Neural progenitor cell (in vitro differentiated cells): ENCODE measurements around the gene SGO2. TPM values are rescaled to one million over a fixed set of nuclear protein-coding genes. Genes with fewer than 3 reads are reported as not detected.
A peak's percentile ranks its signal among the peaks of the same experiment; 100 is the strongest.

ENCODE experiments used
- DNase-seq: peaks from one replicate; pipeline ENCODE4 v3.0.0-alpha.2; 2016; ENCODE audit warnings: low spot score
- H2AFZ ChIP-seq: fragments of 200-600 bp; sonication (generic); replicated peaks from 2 replicates; pipeline ENCODE4 v1.6.1; 2016; ENCODE audit warnings: antibody characterized with exemption
- H3F3A ChIP-seq: fragments of 200-600 bp; sonication (generic); 2 replicates; pipeline ENCODE4 v1.6.1; 2016; ENCODE audit warnings: antibody characterized with exemption, low read depth
- H3K27ac ChIP-seq: fragments of 200-600 bp; sonication (generic); 2 replicates; pipeline ENCODE4 v1.5.1; 2016; ENCODE audit warnings: mild to moderate bottlenecking
- H3K27me3 ChIP-seq: fragments of 200-600 bp; sonication (generic); 2 replicates; pipeline ENCODE4 v1.6.1; 2016; ENCODE audit warnings: mild to moderate bottlenecking, moderate library complexity
- H3K36me3 ChIP-seq: fragments of 200-600 bp; sonication (generic); 2 replicates; pipeline ENCODE4 v1.5.1; 2016
- H3K4me1 ChIP-seq: fragments of 200-600 bp; sonication (generic); 2 replicates; pipeline ENCODE4 v1.6.1; 2016; ENCODE audit warnings: mixed run types
- H3K4me2 ChIP-seq: fragments of 200-600 bp; sonication (generic); 2 replicates; pipeline ENCODE4 v1.6.1; 2016
- H3K4me3 ChIP-seq: fragments of 200-600 bp; sonication (generic); 2 replicates; pipeline ENCODE4 v1.5.1; 2016
- H3K79me2 ChIP-seq: fragments of 200-600 bp; sonication (generic); 2 replicates; pipeline ENCODE4 v1.6.1; 2016; ENCODE audit warnings: low read depth
- H3K9ac ChIP-seq: fragments of 200-600 bp; sonication (generic); 2 replicates; pipeline ENCODE4 v1.6.1; 2016
- H3K9me3 ChIP-seq: fragments of 200-600 bp; sonication (generic); 2 replicates; pipeline ENCODE4 v1.5.1; 2016; ENCODE audit warnings: low read depth
- H4K20me1 ChIP-seq: fragments of 200-600 bp; sonication (generic); 2 replicates; pipeline ENCODE4 v1.6.1; 2016; ENCODE audit warnings: low read depth
- H3K27ac Mint-ChIP-seq: 3 replicates; pipeline ENCODE4 v1.8.0; 2021; ENCODE audit warnings: mixed read lengths
- H3K27me3 Mint-ChIP-seq: 2 replicates; pipeline ENCODE4 v1.8.0; 2022; ENCODE audit warnings: low read depth, mild to moderate bottlenecking, inconsistent platforms, moderate library complexity, mixed read lengths; ENCODE audit not compliant: insufficient read depth
- H3K36me3 Mint-ChIP-seq: 3 replicates; pipeline ENCODE4 v1.8.0; 2021; ENCODE audit warnings: mixed read lengths
- H3K4me1 Mint-ChIP-seq: 3 replicates; pipeline ENCODE4 v1.8.0; 2021; ENCODE audit warnings: mixed read lengths
- H3K4me3 Mint-ChIP-seq: 3 replicates; pipeline ENCODE4 v1.8.0; 2021; ENCODE audit warnings: mild to moderate bottlenecking, moderate library complexity, mixed read lengths
- H3K9me3 Mint-ChIP-seq: 3 replicates; pipeline ENCODE4 v1.8.0; 2020; ENCODE audit warnings: mixed read lengths
- CTCF ChIP-seq: fragments of 200-600 bp; sonication (generic); IDR thresholded peaks from 2 replicates; pipeline ENCODE4 v1.5.1; 2017; ENCODE audit warnings: antibody characterized with exemption, mild to moderate bottlenecking
- EZH2 ChIP-seq: fragments of 200-600 bp; sonication (generic); IDR thresholded peaks from 2 replicates; pipeline ENCODE4 v1.6.1; 2017; ENCODE audit warnings: antibody characterized with exemption, mild to moderate bottlenecking, moderate library complexity
- EZH2phosphoT487 ChIP-seq: fragments of 200-600 bp; sonication (generic); IDR thresholded peaks from 2 replicates; pipeline ENCODE4 v1.6.1; 2017; ENCODE audit warnings: antibody characterized with exemption
- total RNA-seq: library from RNA; depleted of rRNA; stranded (reverse); fragments of >200 nt; gene quantifications from 2 replicates; pipeline ENCODE4 v1.2.3, GENCODE V29; 2015; ENCODE audit warnings: low replicate concordance

Gene SGO2
- total RNA-seq, 1 donor from 2014 or later: 83.8 TPM

DNA sequence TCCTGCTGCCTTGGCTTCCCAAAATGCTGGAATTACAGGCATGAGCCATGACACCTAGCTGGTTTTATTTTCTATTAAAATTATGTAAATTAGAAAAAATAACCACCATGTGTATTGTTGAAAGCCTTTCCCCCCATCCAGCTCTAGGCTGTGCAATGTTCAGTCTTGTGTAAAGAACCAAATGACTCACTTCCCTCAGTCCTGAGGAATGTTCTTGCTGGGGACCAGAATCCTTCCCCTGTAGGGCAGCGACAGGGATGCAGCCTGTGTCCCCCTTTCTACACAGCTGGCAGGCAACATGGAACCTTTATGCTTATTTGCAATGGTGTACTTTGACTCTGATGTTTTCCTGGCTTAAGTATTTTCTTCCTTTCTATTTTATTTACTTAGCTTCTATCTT lies 89.2 kb downstream of the SGO2 start:
- H2AFZ ChIP-seq: no peak overlapping the region
- H3K4me3 ChIP-seq: no peak overlapping the region
- H3K36me3 ChIP-seq: no peaks in the 10 kb centered on the region
- TF ChIP-seq EZH2phosphoT487 (no peak), CTCF (no peak), EZH2 (no peak)
- H3K4me1 Mint-ChIP-seq: no peaks in the 10 kb centered on the region
- no peaks in the 10 kb centered on the region for H3K9me3 ChIP-seq
- H3K27ac ChIP-seq: no peak overlapping the region
- H3K4me1 ChIP-seq: no peaks in the 10 kb centered on the region
- no peak overlapping the region for H3K27ac Mint-ChIP-seq
- H3F3A ChIP-seq: no peaks in the 10 kb centered on the region
- no peaks in the 10 kb centered on the region for H4K20me1 ChIP-seq
- no peaks in the 10 kb centered on the region for H3K27me3 ChIP-seq
- H3K9me3 Mint-ChIP-seq: no peaks in the 10 kb centered on the region
- no peaks in the 10 kb centered on the region for H3K36me3 Mint-ChIP-seq
- no peaks in the 10 kb centered on the region for H3K79me2 ChIP-seq
- H3K27me3 Mint-ChIP-seq: peaks cover 7% of the 10 kb centered on the region
- DNase-seq: no peak
- H3K4me2 ChIP-seq: no peak overlapping the region
- H3K9ac ChIP-seq: no peak overlapping the region
- no peak overlapping the region for H3K4me3 Mint-ChIP-seq

DNA sequence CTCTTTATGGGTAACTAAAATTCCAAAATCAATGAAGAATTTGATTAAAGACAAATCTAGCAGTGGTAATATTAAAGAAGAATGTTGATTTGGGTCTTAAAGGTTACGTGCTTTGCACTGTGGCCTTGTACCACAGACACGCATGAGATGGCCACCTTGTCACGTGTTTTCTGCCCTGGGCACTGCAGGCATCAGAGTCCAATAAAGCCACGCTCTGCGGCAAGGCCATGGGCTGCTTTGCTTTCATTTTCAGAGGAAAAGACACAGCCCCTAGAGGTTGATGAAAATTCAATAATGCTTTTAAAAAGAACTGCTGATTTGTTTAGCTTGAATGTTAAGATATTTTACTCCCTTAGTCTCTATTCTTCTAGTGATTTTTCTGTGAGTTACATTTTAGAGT lies 90.2 kb downstream of the SGO2 start:
- H3F3A ChIP-seq: no peaks in the 10 kb centered on the region
- no peaks in the 10 kb centered on the region for H3K79me2 ChIP-seq
- Mint-ChIP-seq H3K4me1 (no peaks in the 10 kb centered on the region), H3K27me3 (peaks cover 7% of the 10 kb centered on the region), H3K9me3 (no peaks in the 10 kb centered on the region), H3K27ac (no peak overlapping the region), H3K36me3 (no peaks in the 10 kb centered on the region), H3K4me3 (no peak overlapping the region)
- no peaks in the 10 kb centered on the region for H3K9me3 ChIP-seq
- H3K27me3 ChIP-seq: no peaks in the 10 kb centered on the region
- no peak overlapping the region for H3K4me3 ChIP-seq
- H3K4me2 ChIP-seq: no peak overlapping the region
- no peak for DNase-seq
- H3K4me1 ChIP-seq: no peaks in the 10 kb centered on the region
- TF ChIP-seq EZH2: no peak
- TF ChIP-seq EZH2phosphoT487: no peak
- TF ChIP-seq CTCF: no peak
- no peak overlapping the region for H2AFZ ChIP-seq
- H4K20me1 ChIP-seq: no peaks in the 10 kb centered on the region
- no peaks in the 10 kb centered on the region for H3K36me3 ChIP-seq
- H3K9ac ChIP-seq: peak overlapping the region; percentile 33
- no peak overlapping the region for H3K27ac ChIP-seq

- TF ChIP-seq EZH2phosphoT487 (no peak), CTCF (no peak), EZH2 (no peak)
- Histone ChIP-seq H3K9me3 (no peaks in the 10 kb centered on the region), H3K27ac (no peak overlapping the region), H3F3A (no peaks in the 10 kb centered on the region), H3K9ac (peak overlapping the region; percentile 33), H3K36me3 (no peaks in the 10 kb centered on the region), H3K4me3 (no peak overlapping the region), H4K20me1 (no peaks in the 10 kb centered on the region), H3K27me3 (no peaks in the 10 kb centered on the region), H3K4me2 (no peak overlapping the region), H3K79me2 (no peaks in the 10 kb centered on the region), H2AFZ (no peak overlapping the region), H3K4me1 (no peaks in the 10 kb centered on the region)
- H3K4me1 Mint-ChIP-seq: no peaks in the 10 kb centered on the region
- no peak overlapping the region for H3K4me3 Mint-ChIP-seq
- no peaks in the 10 kb centered on the region for H3K36me3 Mint-ChIP-seq
- no peak overlapping the region for H3K27ac Mint-ChIP-seq
- peaks cover 7% of the 10 kb centered on the region for H3K27me3 Mint-ChIP-seq
- no peak for DNase-seq
- H3K9me3 Mint-ChIP-seq: no peaks in the 10 kb centered on the region
Measured at GRCh38 chr2:200616656-200617055, 90.6 kb downstream of the SGO2 start.
